GM20431 (cell line): Measurements from ENCODE around the gene MAN1A1.

Experiments used
- in situ Hi-C: fragments of 300-500 bp; cut with MseI, MboI; formaldehyde crosslinking; loops from one replicate; pipeline ENCODE4 v1.15.0; 2020; ENCODE audit warnings: low sequenced_read_pairs; ENCODE audit not compliant: unreplicated experiment

MAN1A1 gene

GRCh38 chr6:119249319-119249718 lies 100.2 kb downstream of the MAN1A1 start:
- in situ Hi-C loops = no loop called here

GRCh38 chr6:119247504-119247903 lies 102.1 kb downstream of the MAN1A1 start:
- in situ Hi-C loops = no loop called here

GRCh38 chr6:119243657-119244056 lies 105.9 kb downstream of the MAN1A1 start:
- in situ Hi-C loops = no loop called here

- in situ Hi-C loops = no loop called here
These were observed 106.5 kb downstream of the MAN1A1 start for GRCh38 chr6:119243037-119243436.

GRCh38 chr6:119241540-119242309 lies 107.8 kb downstream of the MAN1A1 start:
- in situ Hi-C loops = no loop called here

GRCh38 chr6:119241111-119241465 lies 108.5 kb downstream of the MAN1A1 start:
- in situ Hi-C loops = no loop called here

- in situ Hi-C loops = no loop called here
These were observed 109.1 kb downstream of the MAN1A1 start for GRCh38 chr6:119240257-119241110.

- in situ Hi-C loops = no loop called here
These were observed 112.3 kb downstream of the MAN1A1 start for GRCh38 chr6:119237177-119237715.

- in situ Hi-C loops = no loop called here
These were observed 114.6 kb downstream of the MAN1A1 start for GRCh38 chr6:119234941-119235340.

GRCh38 chr6:119234457-119234856 lies 115.1 kb downstream of the MAN1A1 start:
- in situ Hi-C loops = no loop called here

GRCh38 chr6:119233312-119233984 lies 116.1 kb downstream of the MAN1A1 start:
- in situ Hi-C loops = no loop called here

GRCh38 chr6:119231394-119231793 lies 118.2 kb downstream of the MAN1A1 start:
- in situ Hi-C loops = no loop called here

- in situ Hi-C loops = no loop called here
These were observed 119.4 kb downstream of the MAN1A1 start for GRCh38 chr6:119230160-119230559.

- in situ Hi-C loops = no loop called here
These were observed 122.2 kb downstream of the MAN1A1 start for GRCh38 chr6:119227377-119227776.

- in situ Hi-C loops = no loop called here
These were observed 123.5 kb downstream of the MAN1A1 start for GRCh38 chr6:119226089-119226488.

GRCh38 chr6:119224095-119224701 lies 125.4 kb downstream of the MAN1A1 start:
- in situ Hi-C loops = no loop called here

GRCh38 chr6:119220452-119220851 lies 129.1 kb downstream of the MAN1A1 start:
- in situ Hi-C loops = no loop called here

GRCh38 chr6:119218548-119218947 lies 131.0 kb downstream of the MAN1A1 start:
- in situ Hi-C loops = no loop called here

- in situ Hi-C loops = no loop called here
These were observed 133.5 kb downstream of the MAN1A1 start for GRCh38 chr6:119215885-119216590.

- in situ Hi-C loops = no loop called here
These were observed 134.3 kb downstream of the MAN1A1 start for GRCh38 chr6:119215309-119215708.
